Left ventricle myocardium superior (tissue), 1 donor: Measurements from ENCODE around the gene SDHA. TPM values are rescaled to one million over a fixed set of nuclear protein-coding genes. Genes with fewer than 3 reads are reported as not detected.
"Not testable (repeated sequence)": the region's sequence is repeated elsewhere in the genome, so short reads cannot be mapped to it uniquely, and the experiment has no call there.

ENCODE experiments used
- ATAC-seq: fragments of 200-7000 bp; cut with Tn5 transposase; one replicate; pipeline ENCODE4 v1.9.1; 2020; ENCODE audit warnings: mild to moderate bottlenecking, moderate library complexity
- DNase-seq: peaks from one replicate; pipeline ENCODE4 v3.0.0-alpha.2; 2020
- intact Hi-C: fragments of 100-400 bp; cut with micrococcal nuclease; formaldehyde crosslinking; loops from one replicate; pipeline ENCODE4 v1.11.0; 2022
- long read RNA-seq: library from polyadenylated mRNA; unstranded; transcript quantifications from one replicate; pipeline ENCODE4 v2.0.0, GENCODE V29; 2021
- total RNA-seq: library from RNA; stranded (reverse); fragmentation: NEBNext Ultra II Directional; extraction: Animal tissue kit (Norgen Biotek cat#: 25700); gene quantifications from one replicate; pipeline ENCODE4 v1.2.1, GENCODE V29; 2021
- donor health status: DM: no; HTN: yes; CAD: no; lungs with severe emphysema.

SDHA gene
- 876 TPM for total RNA-seq
- long read RNA-seq, transcript SDHA-214 (6 exons, 3,001 nt) = minor isoform, 5 of 2,722 reads
- long read RNA-seq, transcript SDHA-204 (13 exons, 2,067 nt) = minor isoform, 15 of 2,722 reads
- long read RNA-seq, transcript SDHA-216 (10 exons, 2,209 nt) = minor isoform, 9 of 2,722 reads
- long read RNA-seq, transcript SDHA-201 (15 exons, 2,390 nt) = major isoform, 1,535 of 2,722 reads
- long read RNA-seq, partial matches to known transcripts = 245 of 2,722 reads
- long read RNA-seq, other reads (novel, unspliced or antisense) = 911 of 2,722 reads

DNA sequence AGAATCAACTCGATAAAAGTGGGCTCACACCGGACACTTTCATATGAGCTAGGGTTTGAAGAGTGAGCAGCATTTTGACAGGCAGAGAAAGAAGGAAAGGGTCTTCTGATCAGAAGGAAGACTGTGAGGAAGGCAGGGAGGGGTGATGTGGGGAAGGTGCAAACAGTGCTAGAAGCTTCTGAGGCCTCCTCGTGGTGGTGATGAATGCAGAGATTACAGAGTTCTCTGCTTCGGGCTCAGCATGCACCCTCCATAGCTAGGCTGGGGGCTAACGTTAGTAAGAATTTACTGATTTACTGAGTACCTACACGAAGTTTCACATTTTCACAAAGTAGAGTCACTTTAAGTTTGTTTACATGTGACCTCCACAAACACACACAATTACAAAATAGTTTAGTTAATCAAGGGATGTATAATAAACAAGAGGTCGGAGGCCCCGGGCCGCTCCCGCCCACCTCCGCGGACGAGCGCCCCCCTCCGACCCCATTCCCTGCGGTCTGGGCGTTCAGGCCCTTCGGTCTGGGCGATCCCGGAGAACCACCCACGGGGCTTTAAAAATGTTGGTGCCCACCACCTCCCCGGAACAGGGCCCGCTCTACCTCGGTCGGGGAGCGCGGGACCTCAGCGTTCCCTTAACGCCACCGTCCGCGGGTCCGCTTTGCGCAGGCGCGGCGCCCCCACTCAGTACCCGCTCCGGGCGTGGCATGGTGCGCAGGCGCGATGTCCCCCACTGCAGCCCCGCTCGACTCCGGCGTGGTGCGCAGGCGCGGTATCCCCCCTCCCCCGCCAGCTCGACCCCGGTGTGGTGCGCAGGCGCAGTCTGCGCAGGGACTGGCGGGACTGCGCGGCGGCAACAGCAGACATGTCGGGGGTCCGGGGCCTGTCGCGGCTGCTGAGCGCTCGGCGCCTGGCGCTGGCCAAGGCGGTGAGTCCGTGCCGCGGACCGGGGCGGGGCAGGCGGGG is at the start of gene SDHA, which contains the start of gene CCDC127:
TSS of gene SDHA (plus strand) at position 827 of the 963 bp plus-strand sequence. CDS start at position 863, 36 bp downstream.
TSS of gene CCDC127 (minus strand) at position 660 of the 963 bp plus-strand sequence. CDS start 1,304 bp downstream, outside the sequence.
- peak; percentile 96 for ATAC-seq
- intact Hi-C loops = not testable (repeated sequence)
- DNase-seq = peak; percentile 99

DNA sequence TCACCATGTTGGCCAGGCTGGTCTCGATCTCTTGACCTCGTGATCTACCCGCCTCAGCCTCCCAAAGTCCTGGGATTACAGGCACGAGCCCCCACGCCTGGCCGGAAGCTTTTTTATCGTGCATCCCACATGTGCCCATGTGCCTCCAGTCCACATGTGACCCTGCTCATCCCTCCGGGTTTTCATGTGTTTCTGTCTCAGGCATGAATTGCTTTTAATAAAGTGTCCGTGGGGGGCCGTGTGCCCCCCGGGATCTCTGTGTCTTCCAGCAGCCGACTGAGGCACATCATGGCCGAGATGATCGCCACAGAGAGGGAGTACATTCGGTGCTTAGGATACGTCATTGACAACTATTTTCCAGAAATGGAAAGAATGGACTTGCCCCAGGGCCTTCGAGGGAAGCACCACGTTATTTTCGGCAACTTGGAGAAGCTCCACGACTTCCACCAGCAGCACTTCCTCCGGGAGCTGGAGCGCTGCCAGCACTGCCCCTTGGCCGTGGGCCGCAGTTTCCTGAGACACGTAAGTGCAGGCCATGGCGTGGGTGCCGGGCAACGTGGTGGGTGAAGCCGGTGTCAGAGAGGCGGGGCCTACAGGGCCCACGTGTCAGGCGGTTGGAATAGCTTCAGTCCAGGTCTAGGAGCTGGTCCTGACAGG is 48.9 kb upstream of the SDHA start:
- intact Hi-C loops = no loop called here
- DNase-seq = peak; percentile 82
- peak; percentile 85 for ATAC-seq

DNA sequence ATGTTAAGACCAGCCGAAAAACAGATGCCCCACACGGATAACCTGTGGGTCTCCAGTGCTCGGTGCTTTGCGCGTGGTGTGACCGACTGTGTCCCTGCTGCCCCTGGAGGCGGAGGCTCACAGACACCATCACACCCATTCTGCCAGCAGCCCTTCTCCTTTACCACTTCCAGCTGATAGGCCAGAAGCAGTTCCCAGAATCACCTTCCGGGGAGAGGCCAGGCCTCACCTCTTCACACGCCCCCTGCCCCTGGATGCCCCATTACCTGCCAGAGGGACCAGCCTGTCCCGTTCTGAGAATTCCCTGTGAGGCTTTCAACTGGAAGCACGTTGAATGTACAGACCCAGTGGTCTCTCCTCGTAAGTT is 48.4 kb upstream of the SDHA start:
- intact Hi-C loops = no loop called here
- DNase-seq (no peak), ATAC-seq (no peak)

DNA sequence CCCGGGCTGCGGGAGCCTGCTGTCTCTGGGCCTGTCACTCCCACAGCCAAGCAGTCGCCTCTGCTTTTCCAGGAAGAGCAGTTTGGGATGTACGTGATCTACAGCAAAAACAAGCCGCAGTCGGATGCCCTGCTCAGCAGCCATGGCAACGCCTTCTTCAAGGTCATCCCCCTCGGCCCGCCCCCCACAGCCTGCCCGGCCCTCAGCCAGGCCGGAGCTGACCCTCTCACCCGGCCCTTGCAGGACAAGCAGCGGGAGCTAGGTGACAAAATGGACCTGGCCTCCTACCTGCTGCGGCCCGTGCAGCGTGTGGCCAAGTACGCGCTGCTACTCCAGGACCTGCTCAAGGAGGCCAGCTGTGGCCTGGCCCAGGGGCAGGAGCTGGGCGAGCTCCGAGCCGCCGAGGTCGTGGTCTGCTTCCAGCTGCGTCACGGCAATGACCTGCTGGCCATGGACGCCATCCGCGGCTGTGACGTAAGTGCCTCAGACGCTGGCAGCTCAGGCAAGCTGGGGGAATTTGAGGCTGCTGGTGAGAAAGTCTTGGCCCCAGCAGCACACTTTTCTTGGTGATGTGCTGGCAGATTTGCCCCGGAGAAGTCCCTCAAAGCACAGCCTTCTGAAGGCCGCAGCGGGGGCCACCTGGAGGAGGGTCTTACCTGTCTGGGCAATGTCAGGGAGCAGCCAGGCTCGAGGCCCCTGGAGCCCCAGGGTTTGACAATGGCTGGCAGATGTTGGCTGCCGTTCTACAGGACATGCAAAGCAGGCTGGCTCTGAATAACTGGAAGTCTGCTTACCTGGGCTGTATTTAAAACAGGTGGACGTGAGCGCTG is 46.9 kb upstream of the SDHA start:
- no peak for ATAC-seq
- no peak for DNase-seq
- intact Hi-C loops = no loop called here

DNA sequence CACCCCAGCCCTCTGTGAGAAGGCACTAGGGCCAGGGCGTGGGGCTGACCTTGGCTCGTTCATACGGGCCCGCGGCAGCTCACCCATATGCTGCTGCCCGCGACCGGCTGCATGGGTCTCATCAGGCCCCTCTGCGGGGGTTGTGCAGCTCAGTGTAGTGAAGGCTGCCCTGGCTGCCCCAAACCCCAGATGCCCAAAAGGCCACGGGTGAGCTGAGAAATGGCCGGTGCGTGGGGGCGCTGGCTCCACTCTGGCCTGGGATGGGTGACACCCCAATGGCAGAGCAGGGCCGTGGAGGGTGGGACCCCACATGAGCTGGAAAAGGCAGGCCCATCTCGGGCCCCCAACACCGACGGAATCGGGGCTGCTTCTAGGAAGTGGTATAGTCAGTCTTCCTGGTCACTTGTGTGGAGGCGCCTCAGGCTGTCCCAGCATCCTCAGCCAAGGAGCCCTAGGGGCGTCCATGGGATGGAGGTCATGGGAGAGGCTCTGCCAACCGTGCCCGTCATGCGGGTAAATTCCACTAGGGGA is 46.3 kb upstream of the SDHA start:
- intact Hi-C loops = no loop called here
- DNase-seq (no peak), ATAC-seq (no peak)

DNA sequence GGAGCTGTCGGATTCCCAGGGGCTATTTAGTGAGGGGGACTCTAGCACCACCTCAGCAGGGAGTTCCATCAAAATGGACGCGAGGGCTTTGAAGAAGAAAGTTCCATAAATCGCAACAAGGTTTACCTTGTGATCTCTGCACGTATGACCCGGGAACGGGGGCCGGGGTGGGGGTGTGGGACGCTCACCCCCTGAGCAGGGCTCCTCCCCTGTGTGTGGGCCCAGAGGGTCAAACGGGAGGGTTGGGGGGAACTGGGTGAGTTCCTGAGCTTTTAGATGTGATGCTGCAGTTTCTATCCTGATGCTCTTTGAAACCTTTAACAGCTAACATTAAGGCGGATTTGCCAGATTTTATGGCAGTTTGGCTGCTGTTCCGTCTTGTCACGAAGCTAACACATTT is 45.7 kb upstream of the SDHA start:
- intact Hi-C loops = no loop called here
- ATAC-seq (no peak), DNase-seq (no peak)

DNA sequence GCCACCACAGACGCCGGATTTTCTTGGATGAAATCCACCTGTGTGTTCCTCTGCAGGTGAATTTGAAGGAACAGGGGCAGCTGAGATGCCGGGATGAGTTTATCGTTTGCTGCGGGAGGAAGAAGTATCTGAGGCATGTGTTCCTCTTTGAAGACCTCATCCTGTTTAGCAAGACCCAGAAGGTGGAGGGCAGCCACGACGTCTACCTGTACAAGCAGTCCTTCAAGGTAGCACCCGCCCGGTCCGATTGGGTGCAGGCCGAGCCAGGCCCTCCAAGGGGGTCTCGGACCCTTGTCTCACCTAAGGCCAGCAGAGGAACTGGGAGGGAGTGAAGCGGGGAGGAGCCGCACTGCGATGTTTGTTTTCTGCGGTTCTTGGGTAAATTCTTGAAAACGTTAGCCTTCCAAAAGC is 45.3 kb upstream of the SDHA start:
- intact Hi-C loops = no loop called here
- no peak for DNase-seq

DNA sequence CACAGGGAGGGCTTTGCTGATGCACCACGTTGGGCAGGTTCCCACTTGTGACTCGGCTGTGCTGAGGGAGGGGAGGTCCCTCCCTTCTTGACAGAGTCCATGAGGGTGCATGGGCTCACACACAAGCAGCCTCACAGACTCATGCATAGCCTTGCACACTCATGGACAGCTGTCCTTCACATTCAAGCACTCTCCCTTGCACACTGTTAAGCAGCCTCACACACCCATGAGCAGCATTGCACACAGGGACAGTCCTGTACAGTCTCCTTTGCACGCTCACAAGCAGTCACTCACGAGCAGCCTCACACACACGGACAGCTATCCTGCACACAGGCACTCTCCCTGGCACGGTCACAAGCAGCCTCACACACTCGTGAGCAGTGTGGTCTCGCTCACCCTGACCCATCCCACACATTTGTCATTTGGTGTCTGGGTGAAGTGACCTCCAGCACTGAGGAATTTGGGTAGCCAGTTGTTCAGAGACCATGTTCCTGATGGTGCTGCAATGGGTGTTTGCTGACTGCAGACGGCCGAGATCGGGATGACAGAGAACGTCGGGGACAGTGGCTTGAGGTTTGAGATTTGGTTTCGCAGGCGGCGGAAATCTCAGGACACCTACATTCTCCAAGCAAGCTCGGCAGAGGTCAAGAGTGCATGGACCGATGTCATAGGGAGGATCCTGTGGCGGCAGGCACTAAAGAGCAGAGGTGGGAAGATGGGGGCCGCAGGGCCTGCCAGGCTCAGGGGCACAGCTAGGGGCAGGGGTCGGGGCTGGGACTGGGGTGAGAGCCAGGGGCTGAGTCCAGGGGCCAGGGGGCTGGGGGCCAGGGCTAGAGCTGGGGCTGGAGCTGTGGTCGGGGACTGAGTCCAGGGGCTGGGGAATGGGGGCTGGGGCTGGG is 44.5 kb upstream of the SDHA start:
- intact Hi-C loops = no loop called here
- no peak for ATAC-seq
- no peak for DNase-seq

More for the DNA sequence above, 45.3 kb upstream of the SDHA start:
- ATAC-seq = no peak

DNA sequence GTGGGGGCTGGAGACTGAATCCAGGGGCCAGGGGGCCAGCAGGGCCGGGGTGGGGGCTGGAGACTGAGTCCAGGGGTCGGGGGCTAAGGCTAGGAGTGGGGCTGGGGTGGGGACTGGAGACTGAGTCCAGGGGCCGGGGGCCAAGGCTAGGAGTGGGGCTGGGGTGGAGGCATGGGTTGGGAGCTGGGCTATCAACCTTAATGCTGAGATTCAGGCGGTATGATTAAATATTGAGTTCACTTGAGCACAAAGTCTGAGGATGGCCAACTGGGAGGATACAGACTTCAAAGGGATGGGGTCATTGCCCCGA is 43.9 kb upstream of the SDHA start:
- DNase-seq (no peak), ATAC-seq (no peak)
- intact Hi-C loops = no loop called here

DNA sequence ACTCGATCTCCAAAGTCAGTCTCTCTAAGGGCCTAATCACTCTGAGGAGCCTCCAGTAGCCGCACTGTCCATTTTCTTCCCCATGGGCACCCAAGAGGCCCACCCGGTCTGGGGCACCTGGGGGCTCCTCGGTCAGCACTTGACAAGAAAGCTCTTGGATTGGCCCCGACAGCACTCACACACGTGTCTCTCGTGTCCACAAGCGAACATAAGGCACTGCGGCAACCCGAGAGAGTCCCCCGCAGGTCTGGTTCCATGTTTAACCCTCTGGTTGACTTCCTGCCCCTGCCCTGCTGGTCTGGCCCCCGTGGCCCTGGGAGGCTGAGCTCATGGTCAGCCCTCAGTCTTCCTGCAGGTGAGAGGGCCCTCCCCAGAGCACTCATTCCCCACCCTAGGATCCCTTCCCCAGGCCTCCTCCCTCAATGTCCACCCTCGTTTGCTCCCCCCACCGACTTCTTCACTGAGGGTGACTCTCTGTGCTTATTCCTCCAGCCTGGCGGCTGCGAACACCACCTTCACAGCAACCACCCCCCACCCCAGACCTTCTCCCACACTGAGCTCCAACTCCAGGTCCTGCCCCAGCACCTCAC is 43.1 kb upstream of the SDHA start:
- intact Hi-C loops = no loop called here
- DNase-seq = no peak

DNA sequence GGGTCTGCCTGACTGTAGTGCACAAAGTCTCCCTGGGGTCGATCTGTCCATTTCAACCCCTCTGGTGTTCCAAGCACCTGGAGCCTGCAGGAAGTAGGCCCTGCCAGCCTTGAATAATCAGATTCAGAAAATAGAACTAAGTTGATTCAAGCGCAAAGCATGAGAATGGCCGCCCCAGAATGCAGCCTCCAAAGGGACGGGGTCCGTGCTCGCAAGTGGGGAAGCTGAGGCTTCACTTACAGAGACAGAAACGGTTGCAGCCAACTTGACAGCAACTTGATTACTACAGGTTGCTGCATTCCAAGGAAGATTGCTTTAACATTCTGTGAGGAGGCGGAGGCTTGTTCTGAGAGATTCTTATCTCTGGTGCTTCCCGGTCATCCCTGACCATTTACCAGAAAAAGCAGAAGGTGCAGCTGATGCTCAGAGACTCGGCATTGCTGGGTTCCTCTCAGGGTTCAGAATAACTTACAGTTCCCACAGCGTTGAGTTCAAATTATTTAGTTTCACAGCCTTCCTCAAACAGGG is 41.8 kb upstream of the SDHA start:
- intact Hi-C loops = no loop called here
- ATAC-seq (no peak), DNase-seq (no peak)

More for the DNA sequence above, 43.1 kb upstream of the SDHA start:
- ATAC-seq = no peak

DNA sequence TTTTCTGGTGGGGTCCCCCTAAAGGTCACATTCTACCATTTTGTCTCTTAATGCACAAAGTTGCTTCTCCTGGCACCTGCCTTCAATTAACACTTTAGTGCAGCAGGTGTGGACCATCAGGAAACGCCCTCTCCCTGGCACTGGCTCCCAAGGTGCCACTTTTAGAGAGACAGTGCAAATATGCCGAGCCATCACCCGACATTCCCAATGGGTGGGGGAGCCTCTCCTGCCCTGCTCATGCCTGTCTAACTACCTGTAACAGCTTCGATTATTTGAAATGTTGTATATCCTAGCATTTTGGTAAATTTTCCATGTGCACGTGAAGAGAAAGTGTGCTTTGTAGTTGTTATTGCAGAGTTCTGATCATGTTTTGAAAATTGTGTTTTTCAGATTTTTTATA is 40.0 kb upstream of the SDHA start:
- intact Hi-C loops = no loop called here
- ATAC-seq (no peak), DNase-seq (no peak)

DNA sequence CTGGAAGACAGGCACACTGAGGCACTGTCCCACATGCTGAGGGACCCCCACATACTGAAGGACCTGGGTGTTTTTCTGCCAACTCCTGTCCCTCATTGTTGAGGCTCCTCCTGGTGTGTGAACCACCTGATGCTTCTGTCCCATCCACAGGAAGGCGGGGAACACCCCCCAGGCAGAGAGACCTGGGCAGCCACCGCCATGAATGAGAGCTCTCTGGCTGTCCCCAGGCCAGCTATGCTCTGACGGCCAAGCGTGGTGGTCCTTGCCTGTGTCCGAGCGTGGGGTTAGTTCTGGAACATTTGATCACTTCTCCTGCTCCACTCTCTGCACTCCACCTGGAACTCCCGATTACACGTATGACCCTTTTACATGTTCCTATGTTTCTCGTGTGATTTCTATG is 38.7 kb upstream of the SDHA start:
- no peak for DNase-seq
- intact Hi-C loops = no loop called here
- no peak for ATAC-seq

DNA sequence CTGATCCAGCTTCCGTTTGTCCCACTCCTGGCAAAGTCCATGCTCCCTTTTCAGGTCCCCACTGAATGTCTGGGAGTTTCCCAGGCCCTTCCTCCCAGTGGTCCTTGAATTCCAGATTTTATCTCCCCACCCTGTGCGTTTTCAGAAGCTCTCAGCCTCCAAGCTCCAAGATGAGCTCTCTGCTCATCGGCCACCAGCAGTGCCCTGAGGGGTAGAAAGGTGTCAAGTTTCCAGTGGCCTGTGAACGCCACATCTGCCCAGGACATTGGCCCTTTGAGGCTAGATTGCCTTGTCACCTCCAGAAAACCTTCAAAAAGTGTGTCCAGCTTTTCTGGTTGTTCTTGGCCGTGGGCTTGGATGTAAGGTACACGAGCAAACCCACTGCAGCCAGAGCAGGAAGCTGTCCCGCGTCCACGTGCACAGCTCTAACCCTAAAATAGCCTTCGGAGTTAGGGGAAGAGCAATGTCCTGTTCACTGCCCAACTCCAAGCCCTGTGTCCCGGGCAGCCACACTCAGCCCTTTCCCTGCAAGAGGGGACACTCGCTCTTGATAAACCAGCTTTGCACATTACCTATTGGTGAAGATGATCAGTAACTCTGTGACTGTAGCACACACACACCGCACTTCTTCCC is 37.7 kb upstream of the SDHA start:
- intact Hi-C loops = no loop called here
- ATAC-seq = peak; percentile 68
- DNase-seq = no peak

DNA sequence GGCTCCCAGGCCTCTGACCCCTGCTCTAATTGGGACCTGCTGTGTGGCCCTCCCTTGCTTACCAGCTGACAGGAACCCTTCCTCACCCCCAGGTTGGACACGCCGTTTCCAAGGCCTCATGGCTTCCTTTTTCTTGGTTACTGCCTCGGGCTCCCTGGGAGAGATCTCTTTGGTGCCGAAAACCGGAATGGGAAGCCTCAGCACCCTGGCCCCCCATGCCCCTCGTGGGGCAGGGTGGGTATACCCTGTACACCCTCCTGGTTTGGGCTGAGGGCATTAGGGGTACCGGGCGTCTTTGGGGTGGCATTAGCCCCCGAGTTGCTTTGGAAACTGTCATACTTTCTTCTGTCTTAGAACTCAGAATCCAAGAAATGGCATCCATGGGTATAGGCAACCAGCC is 37.0 kb upstream of the SDHA start:
- ATAC-seq (no peak), DNase-seq (no peak)
- intact Hi-C loops = no loop called here

DNA sequence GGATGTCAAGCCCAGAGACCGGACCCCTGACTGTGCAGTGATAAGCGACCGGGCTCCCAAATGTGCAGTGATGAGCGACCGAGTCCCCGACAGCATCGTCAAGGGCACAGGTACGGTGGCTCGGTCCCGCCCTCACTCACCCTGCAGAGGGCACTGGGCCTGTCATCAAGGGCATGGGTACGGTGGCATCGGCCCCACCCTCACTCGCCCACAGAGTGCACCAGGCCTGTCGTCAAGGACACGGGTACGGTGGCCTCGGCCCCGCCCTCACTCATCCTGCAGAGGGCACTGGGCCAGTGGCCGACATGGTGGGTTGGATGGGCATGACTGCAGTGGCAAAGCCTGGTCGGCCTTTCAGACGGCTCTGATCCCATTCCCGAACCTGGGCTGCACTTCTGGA is 36.6 kb upstream of the SDHA start:
- DNase-seq (no peak), ATAC-seq (no peak)
- intact Hi-C loops = no loop called here

DNA sequence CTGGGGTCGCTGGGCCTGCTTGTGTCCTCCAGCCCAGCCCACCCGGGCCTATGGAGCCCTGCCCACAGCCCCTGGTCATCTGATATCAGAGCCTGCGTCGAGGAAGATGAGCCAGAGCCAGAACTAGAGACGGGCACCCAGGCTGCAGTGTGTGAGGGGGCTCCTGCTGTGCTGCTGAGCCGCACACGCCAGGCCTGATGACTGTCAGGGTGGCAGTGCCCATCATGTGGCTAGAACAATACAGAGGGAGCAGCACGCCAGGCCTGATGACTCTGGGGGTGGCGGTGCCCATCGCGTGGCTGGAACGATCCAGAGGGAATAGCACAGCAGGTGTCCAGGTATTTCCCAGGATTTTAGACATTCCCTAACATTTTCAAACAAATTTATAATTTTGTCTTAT is 36.0 kb upstream of the SDHA start:
- intact Hi-C loops = no loop called here
- DNase-seq (peak; percentile 20), ATAC-seq (no peak)
